K562 (cell line): Measurements from ENCODE around the gene C2orf92. TPM values are rescaled to one million over a fixed set of nuclear protein-coding genes. Genes with fewer than 3 reads are reported as not detected.

Experiments
- ATAC-seq: fragments of 200-7000 bp; cut with Tn5 transposase; 3 replicates; pipeline ENCODE4 v1.9.1; 2020; ENCODE audit warnings: moderate library complexity
- BruUV-seq: library from RNA; stranded (reverse); fragments of 400-500 nt; replicated peaks from 2 replicates; lab custom pipeline; 2021; lab: Mats Ljungman, UMichigan
- CTCF ChIA-PET: fragments of 300-600 bp; formaldehyde crosslinking; extraction: SDS; loops from one replicate; lab custom pipeline; 2021; ENCODE audit warnings: low intra/inter-chr PET ratio; lab: Yijun Ruan, JAX
- POLR2A ChIA-PET: fragments of 300-600, 350-650 bp; sonication (Branson Sonifier 250); formaldehyde crosslinking; extraction: SDS; loops from one replicate; lab custom pipeline; 2021; ENCODE audit warnings: antibody characterized with exemption, inconsistent platforms; lab: Yijun Ruan, JAX
- DNase-seq, 4 experiments: peaks; one replicate each; pipeline versions ENCODE4 v3.0.0 to v3.0.0-alpha.2; 2011 to 2018; ENCODE audit warnings: low spot score in 3 of 4, mixed read lengths in 3 of 4; ENCODE audit errors: extremely low read depth in 1 of 4
- FAIRE-seq: peaks from 2 replicates; lab custom pipeline; 2011; peaks lifted over from hg19 to GRCh38; lab: Jason Lieb, UNC
- H2AFZ ChIP-seq: 2 replicates; pipeline ENCODE4 v1.6.0; 2011; ENCODE audit warnings: low read depth, low read length, control low read depth, inconsistent platforms
- H3K27ac ChIP-seq: fragments of 200-600 bp; 3 replicates; pipeline ENCODE4 v1.8.0; 2011; ENCODE audit warnings: low read depth, mild to moderate bottlenecking, control low read depth, inconsistent platforms, low read length, moderate library complexity, mixed read lengths; ENCODE audit errors: extremely low read depth
- H3K27me3 ChIP-seq, 2 experiments: fragments of 300-600 bp in 1 of 2; 2 replicates in 1 of 2; 3 replicates in 1 of 2; pipeline versions ENCODE4 v1.6.0 to v1.8.0; 2011; ENCODE audit warnings: inconsistent platforms in 2 of 2, low read length in 2 of 2, mild to moderate bottlenecking in 1 of 2, mixed read lengths in 1 of 2, moderate library complexity in 1 of 2; ENCODE audit not compliant: control insufficient read depth in 2 of 2, insufficient read depth in 2 of 2
- H3K36me3 ChIP-seq: fragments of 300-600 bp; 3 replicates; pipeline ENCODE4 v1.8.0; 2011; ENCODE audit warnings: mild to moderate bottlenecking, low read length, inconsistent platforms; ENCODE audit not compliant: control insufficient read depth, insufficient read depth
- H3K4me1 ChIP-seq, 2 experiments: fragments of 200-600 bp in 1 of 2; replicated peaks in 1 of 2; 2 replicates in 1 of 2; 3 replicates in 1 of 2; pipeline versions ENCODE4 v1.5.1 to v1.8.0; 2011; ENCODE audit warnings: inconsistent platforms in 2 of 2, low read length in 2 of 2, mild to moderate bottlenecking in 1 of 2, mixed read lengths in 1 of 2, moderate library complexity in 1 of 2; ENCODE audit not compliant: control insufficient read depth in 2 of 2, insufficient read depth in 2 of 2
- H3K4me2 ChIP-seq: 2 replicates; pipeline ENCODE4 v1.6.1; 2011; ENCODE audit warnings: low read length, control low read depth, inconsistent platforms, mixed read lengths; ENCODE audit not compliant: insufficient read depth
- H3K4me3 ChIP-seq: fragments of 200-600 bp; sonication (generic), shearing (Covaris generic); 2 replicates; pipeline ENCODE4 v1.5.1; 2016; ENCODE audit warnings: control low read depth, inconsistent platforms
- H3K79me2 ChIP-seq: fragments of 200-600 bp; 3 replicates; pipeline ENCODE4 v1.8.0; 2011; ENCODE audit warnings: low read length, inconsistent platforms; ENCODE audit not compliant: control insufficient read depth, insufficient read depth
- H3K9ac ChIP-seq, 2 experiments: 2 replicates each; pipeline versions ENCODE4 v1.6.0 to v1.6.1; 2011; ENCODE audit warnings: low read depth in 2 of 2, low read length in 2 of 2, control low read depth in 1 of 2, inconsistent platforms in 1 of 2, mild to moderate bottlenecking in 1 of 2, mixed read lengths in 1 of 2; ENCODE audit not compliant: insufficient read depth in 1 of 2
- H3K9me1 ChIP-seq: one replicate; pipeline ENCODE4 v1.6.0; 2011; ENCODE audit warnings: inconsistent platforms, mild to moderate bottlenecking, low read length, moderate library complexity; ENCODE audit not compliant: control insufficient read depth, insufficient read depth
- H3K9me3 ChIP-seq: replicated peaks from 2 replicates; pipeline ENCODE4 v1.5.1; 2011; ENCODE audit warnings: low read depth, low read length, inconsistent platforms; ENCODE audit not compliant: control insufficient read depth, insufficient read depth
- H4K20me1 ChIP-seq: replicated peaks from 2 replicates; pipeline ENCODE4 v1.6.1; 2011; ENCODE audit warnings: low read length, inconsistent platforms, mixed read lengths; ENCODE audit not compliant: control insufficient read depth, insufficient read depth
- ADNP ChIP-seq: fragments of 200-800 bp; sonication (Bioruptor generic); IDR thresholded peaks from 2 replicates; pipeline ENCODE4 v1.6.1; 2016; ENCODE audit warnings: missing genetic modification characterization, missing compliant biosample characterization
- ARID1B ChIP-seq: fragments of 450-650 bp; IDR thresholded peaks from 2 replicates; pipeline ENCODE4 v1.6.1; 2016; ENCODE audit warnings: antibody characterized with exemption, mild to moderate bottlenecking, inconsistent platforms
- ASH1L ChIP-seq: fragments of 450-650 bp; IDR thresholded peaks from 2 replicates; pipeline ENCODE4 v1.6.1; 2018; ENCODE audit warnings: borderline replicate concordance, mild to moderate bottlenecking, low read depth; ENCODE audit not compliant: partially characterized antibody
- CBX3 ChIP-seq, 2 experiments: IDR thresholded peaks; 1 replicate in 1 of 2; 2 replicates in 1 of 2; pipeline ENCODE4 v1.6.1; 2012; ENCODE audit warnings: inconsistent platforms in 2 of 2, low read length in 2 of 2, borderline replicate concordance in 1 of 2, control low read depth in 1 of 2
- CCAR2 ChIP-seq: fragments of 200-400 bp; formaldehyde crosslinking; IDR thresholded peaks from 2 replicates; pipeline ENCODE4 v1.6.1; 2017; ENCODE audit warnings: mild to moderate bottlenecking, low read depth, low read length
- ESRRA ChIP-seq: fragments of 450-650 bp; IDR thresholded peaks from 2 replicates; pipeline ENCODE4 v1.6.1; 2014; ENCODE audit warnings: low read depth, mild to moderate bottlenecking, moderate library complexity, borderline replicate concordance
- HNRNPL ChIP-seq: fragments of 200-400 bp; formaldehyde crosslinking; IDR thresholded peaks from 2 replicates; pipeline ENCODE4 v1.6.1; 2017; ENCODE audit warnings: low read depth, mild to moderate bottlenecking, low read length
- KHSRP ChIP-seq: fragments of 450-650 bp; IDR thresholded peaks from 2 replicates; pipeline ENCODE4 v1.6.1; 2017
- KLF13 ChIP-seq: fragments of 450-650 bp; IDR thresholded peaks from 2 replicates; pipeline ENCODE4 v1.6.1; 2016; ENCODE audit warnings: missing genetic modification characterization, low read depth, mild to moderate bottlenecking, missing compliant biosample characterization, moderate library complexity, borderline replicate concordance
- KLF6 ChIP-seq: fragments of 250-450 bp; sonication (Bioruptor Pico); IDR thresholded peaks from 2 replicates; pipeline ENCODE4 v1.4.0; 2020; ENCODE audit warnings: mild to moderate bottlenecking, moderate library complexity, borderline replicate concordance
- NBN ChIP-seq: fragments of 450-650 bp; IDR thresholded peaks from 2 replicates; pipeline ENCODE4 v1.6.1; 2016; ENCODE audit warnings: low read depth, mild to moderate bottlenecking
- NCOR1 ChIP-seq: fragments of 450-650 bp; IDR thresholded peaks from 2 replicates; pipeline ENCODE4 v1.6.1; 2016; ENCODE audit warnings: mild to moderate bottlenecking, moderate library complexity
- NFRKB ChIP-seq: fragments of 450-650 bp; IDR thresholded peaks from 2 replicates; pipeline ENCODE4 v1.6.1; 2016; ENCODE audit warnings: low read depth
- NR2C1 ChIP-seq, 2 experiments: fragments of 450-650 bp; IDR thresholded peaks; 2 replicates each; pipeline ENCODE4 v1.6.1; 2017; ENCODE audit warnings: mild to moderate bottlenecking in 2 of 2, antibody characterized with exemption in 1 of 2, inconsistent platforms in 1 of 2, missing compliant biosample characterization in 1 of 2, missing genetic modification characterization in 1 of 2
- PHF8 ChIP-seq: fragments of 200-600 bp; sonication (generic); IDR thresholded peaks from 2 replicates; pipeline ENCODE4 v1.6.1; 2012; ENCODE audit warnings: mixed run types, mild to moderate bottlenecking, inconsistent platforms, low read length, moderate library complexity, borderline replicate concordance
- POLR2AphosphoS5 ChIP-seq: IDR thresholded peaks from 2 replicates; pipeline ENCODE4 v1.6.1; 2011; ENCODE audit warnings: mild to moderate bottlenecking, low read depth, low read length, moderate library complexity; ENCODE audit not compliant: control insufficient read depth, insufficient read depth
- TAF1 ChIP-seq: IDR thresholded peaks from 2 replicates; pipeline ENCODE4 v1.6.1; 2011; ENCODE audit warnings: mild to moderate bottlenecking, low read length, moderate library complexity; ENCODE audit not compliant: insufficient read depth, control insufficient read depth, severe bottlenecking; ENCODE audit errors: extremely low read depth
- TBL1XR1 ChIP-seq, 2 experiments: IDR thresholded peaks; 2 replicates each; pipeline ENCODE4 v1.6.1; 2012; ENCODE audit warnings: improper control_type of control experiment in 2 of 2, low read length in 2 of 2, mild to moderate bottlenecking in 1 of 2
- TEAD2 ChIP-seq: fragments of 450-650 bp; IDR thresholded peaks from 2 replicates; pipeline ENCODE4 v1.6.1; 2016; ENCODE audit warnings: missing genetic modification characterization, control low read depth, missing compliant biosample characterization
- USF1 ChIP-seq: sonication (generic); formaldehyde crosslinking; IDR thresholded peaks from 2 replicates; pipeline ENCODE4 v1.9.0; 2022; ENCODE audit warnings: mild to moderate bottlenecking, missing genetic modification reagents
- ZFPM2 ChIP-seq: fragments of 250-450 bp; sonication (Bioruptor Pico); IDR thresholded peaks from 2 replicates; pipeline ENCODE4 v1.5.1; 2022; ENCODE audit warnings: mild to moderate bottlenecking
- ZNF184 ChIP-seq: sonication (generic); formaldehyde crosslinking; IDR thresholded peaks from 2 replicates; pipeline ENCODE4 v1.5.0; 2020; ENCODE audit warnings: missing genetic modification reagents
- ZNF24 ChIP-seq: fragments of 450-650 bp; IDR thresholded peaks from 2 replicates; pipeline ENCODE4 v1.6.1; 2016
- WGBS: fragments of 100-300 bp; shearing (Covaris generic); methylation state at CpG from one replicate; pipeline ENCODE4 v1.1.6; 2016; ENCODE audit warnings: low coverage, mixed read lengths; ENCODE audit not compliant: insufficient coverage; ENCODE audit errors: missing lambda C conversion rate; 5-methylcytosine and 5-hydroxymethylcytosine counted together
- in situ Hi-C: fragments of 300-500 bp; cut with MboI; formaldehyde crosslinking; loops from 4 replicates; pipeline ENCODE4 v1.15.0; 2018; ENCODE audit warnings: inconsistent platforms, mixed read lengths
- intact Hi-C: fragments of 100-400 bp; cut with micrococcal nuclease; formaldehyde crosslinking; loops from 2 replicates; pipeline ENCODE4 v1.14.2; 2022
- polyA plus RNA-seq, 8 experiments: library from polyadenylated mRNA; depleted of rRNA in 4 of 8; stranded (reverse) in 5 of 8; unstranded in 3 of 8; fragments of >200 nt; fragmentation: Nextera tagmentation in 2 of 8; fragmentation: Illumina TruSeq in 1 of 8; extraction: Ambion mirVana in 2 of 8; extraction: Trizol in 1 of 8; gene quantifications; 2 replicates each; pipeline versions ENCODE4 v1.2.1 to v1.2.3, GENCODE V29; 2011 to 2014; ENCODE audit warnings: inconsistent platforms in 1 of 8, missing spikeins in 1 of 8
- total RNA-seq, 7 experiments: library from RNA; depleted of rRNA in 6 of 7; stranded (reverse); fragments of >200 nt in 6 of 7; fragmentation: Illumina TruSeq in 2 of 7; extraction: Trizol in 2 of 7; gene quantifications; 2 replicates each; pipeline versions ENCODE4 v1.2.1 to v1.2.3, GENCODE V29; 2011 to 2021; ENCODE audit warnings: low replicate concordance in 1 of 7

Gene C2orf92
- total and polyA plus RNA-seq, 9 of the 15 experiments (the other 6 are each of a cell fraction or from before 2014, with no cell fraction given), result 0.65 to 6.8 (median 3.6) TPM

DNA sequence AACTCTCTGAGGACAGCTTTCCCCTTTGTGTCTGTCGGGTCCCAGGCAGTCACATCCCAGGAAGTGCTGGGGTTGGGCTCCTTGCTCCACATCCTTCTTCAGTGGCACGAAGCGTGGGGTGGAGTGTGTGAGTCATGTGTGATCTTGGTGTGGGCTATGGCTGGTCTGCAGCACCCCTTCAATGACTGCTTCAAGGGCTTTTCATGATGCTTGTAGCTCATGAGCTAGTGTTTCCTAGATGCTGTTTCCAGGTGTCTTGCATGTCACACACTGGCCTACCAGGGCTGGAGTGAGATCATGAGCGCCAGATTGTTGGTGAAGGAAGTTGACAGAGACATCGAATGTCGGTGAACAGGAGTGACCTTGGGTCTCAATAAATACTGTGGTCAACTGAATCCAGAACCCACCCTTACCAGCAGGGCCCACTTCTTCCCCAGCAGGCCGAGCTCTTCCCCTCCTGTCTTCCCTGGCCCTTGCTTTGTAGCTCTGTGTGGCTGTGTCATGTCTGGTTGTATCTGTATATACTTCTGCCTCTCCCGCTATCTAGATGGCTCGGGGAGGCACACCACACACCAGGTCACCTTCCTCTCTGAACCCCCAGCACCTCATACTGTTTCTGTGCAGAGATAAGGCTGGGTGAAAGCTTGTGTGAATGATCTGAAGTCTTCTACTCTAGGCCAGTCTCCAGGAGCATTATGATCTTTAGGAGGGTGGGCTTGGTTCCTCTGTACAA lies 3.8 kb downstream of the C2orf92 start:
- FAIRE-seq (peak; percentile 90), ATAC-seq (peak; percentile 91), DNase-seq (peak; percentile 38 to 81 (median 61))
- 13% methylated on average over 9 of the region's 9 CpGs for WGBS
- Histone ChIP-seq H3K4me3 (no peak overlapping the region), H3K9ac (peak overlapping the region; percentile 38; a peak in 3 of 4 replicates), H3K4me2 (peak overlapping the region; percentile 63), H3K79me2 (no peaks in the 10 kb centered on the region), H3K27ac (peak overlapping the region; percentile 73), H3K36me3 (no peaks in the 10 kb centered on the region), H3K4me1 (peaks cover 11 to 26% of the 10 kb centered on the region in 2 experiments), H2AFZ (peak overlapping the region; percentile 80), H4K20me1 (no peaks in the 10 kb centered on the region), H3K9me3 (no peaks in the 10 kb centered on the region), H3K9me1 (no peaks in the 10 kb centered on the region), H3K27me3 (no peaks in the 10 kb centered on the region)
- ChIA-PET CTCF (interaction anchor here (0.6 to 1.2 kb wide), 2 partner anchors 8 to 18 kb away, joined by 3 read pairs; no protein-coding TSS in a partner anchor), POLR2A (interaction anchor here (0.6 to 1.8 kb wide), 5 partner anchors 9 to 735 kb away, joined by 3 to 14 read pairs (median 3); partner anchors contain the start of genes ACTR1B and COX5B)
- intact Hi-C loops, result no loop called here
- in situ Hi-C loops, result no loop called here
- BruUV-seq, result no TSS peak
- TF ChIP-seq TAF1, result no peak
- TF ChIP-seq NR2C1 (IDR thresholded peaks at IDR 0.05), result no peak
- TF ChIP-seq NR2C1 (tag; IDR thresholded peaks at IDR 0.05), result peak; percentile 24; the same call in 1 of the 2 replicates
- TF ChIP-seq NFRKB, result no peak
- TF ChIP-seq ZFPM2 (CRISPR knock-in tag), result no peak
- peak; percentile 26; the same call in 1 of the 2 replicates for TF ChIP-seq NCOR1
- no peak for TF ChIP-seq HNRNPL
- peak; percentile 71 for TF ChIP-seq ARID1B
- no peak for TF ChIP-seq ZNF24
- no peak for TF ChIP-seq KLF13 (tag)
- peak; percentile 72 for TF ChIP-seq ESRRA
- no peak for TF ChIP-seq ADNP
- 0 out of 3 replicates have a peak, but pooled peaks of 1 of the 2 experiments have one; percentile 20 for TF ChIP-seq CBX3 (IDR thresholded peaks at IDR 0.05; ENCODE audit: borderline replicate concordance in 1 of 2, low read length in 2 of 2)
- peak; percentile 21; the same call in 1 of the 2 replicates for TF ChIP-seq PHF8
- TF ChIP-seq ASH1L, result no peak
- TF ChIP-seq CCAR2, result no peak
- no peak for TF ChIP-seq KHSRP
- peak; percentile 28; the same call in 1 of the 2 replicates for TF ChIP-seq POLR2AphosphoS5
- TF ChIP-seq USF1 (CRISPR knock-in tag), result no peak
- TF ChIP-seq KLF6 (CRISPR knock-in tag), result no peak
- TF ChIP-seq NBN, result 0 out of 2 replicates have a peak, but pooled peaks have one; percentile 31
- no peak for TF ChIP-seq TEAD2
- no peak for TF ChIP-seq ZNF184 (CRISPR knock-in tag)
- TF ChIP-seq TBL1XR1 (IDR thresholded peaks at IDR 0.05; ENCODE audit: low read length in 2 of 2), result peak in 1 of 2 experiments; percentile 3; a peak in 1 of 4 replicates
